Activated CD4-positive, alpha-beta T cell treated with anti-CD3 and anti-CD28 coated beads, Interleukin-2, Interleukin-4, amounts not matched to agents 100 ng/mL and 50 ng/mL, durations not matched to agents 16 hours and 8 hours (primary cell): Measurements from ENCODE around the gene CLASP1.
"Not testable (repeated sequence)": the region's sequence is repeated elsewhere in the genome, so short reads cannot be mapped to it uniquely, and the experiment has no call there.

Source experiments
- DNase-seq: peaks from one replicate; pipeline ENCODE4 v3.0.0-alpha.2; 2020; ENCODE audit warnings: low spot score

The CLASP1 gene

DNA sequence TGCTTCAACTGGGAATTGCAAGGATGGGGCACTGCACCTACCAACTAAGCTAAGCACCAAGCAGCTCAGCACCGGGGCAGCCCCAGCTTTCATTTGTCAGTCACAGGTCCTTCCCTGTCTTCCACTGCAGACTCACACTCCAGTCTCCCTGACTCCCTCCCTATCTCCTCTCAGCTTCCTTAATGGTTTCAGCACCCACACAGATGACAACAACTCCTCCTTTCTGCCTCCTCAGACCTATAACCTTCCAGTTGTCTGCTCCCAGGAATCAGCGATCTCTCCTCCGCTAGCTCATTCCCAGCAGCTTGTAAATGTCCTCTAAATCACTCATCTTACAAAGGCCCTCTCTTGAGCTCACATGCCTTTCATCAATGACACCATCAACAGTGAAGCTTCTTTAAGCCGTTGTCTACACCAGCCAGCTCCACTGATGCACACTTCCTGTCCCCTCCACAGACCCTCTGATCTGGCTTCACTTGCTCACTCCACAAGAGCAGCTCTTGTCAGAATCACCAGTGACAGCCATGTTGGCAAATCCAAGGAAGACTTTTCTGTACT is 32.1 kb downstream of the CLASP1 start:
- no peak for DNase-seq

DNA sequence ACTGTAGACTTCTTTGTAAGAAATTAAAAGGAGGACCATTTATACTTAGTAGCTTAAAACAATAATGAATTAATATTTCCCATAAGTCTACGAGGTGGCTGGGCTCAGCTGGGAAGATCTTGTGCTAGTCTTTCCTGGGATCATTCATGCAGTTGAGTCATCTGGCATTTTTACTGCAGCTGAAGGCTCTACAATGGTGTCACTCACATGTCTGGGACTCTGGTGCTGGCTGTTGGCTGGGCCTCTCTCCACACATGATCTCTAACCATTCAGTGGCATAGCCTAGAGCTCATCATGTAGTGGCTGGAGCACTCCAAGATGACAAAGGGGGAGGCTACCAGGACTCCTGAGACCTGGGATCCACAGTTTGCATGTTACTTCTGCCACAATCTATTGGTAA is 35.5 kb downstream of the CLASP1 start:
- DNase-seq, result no peak

DNA sequence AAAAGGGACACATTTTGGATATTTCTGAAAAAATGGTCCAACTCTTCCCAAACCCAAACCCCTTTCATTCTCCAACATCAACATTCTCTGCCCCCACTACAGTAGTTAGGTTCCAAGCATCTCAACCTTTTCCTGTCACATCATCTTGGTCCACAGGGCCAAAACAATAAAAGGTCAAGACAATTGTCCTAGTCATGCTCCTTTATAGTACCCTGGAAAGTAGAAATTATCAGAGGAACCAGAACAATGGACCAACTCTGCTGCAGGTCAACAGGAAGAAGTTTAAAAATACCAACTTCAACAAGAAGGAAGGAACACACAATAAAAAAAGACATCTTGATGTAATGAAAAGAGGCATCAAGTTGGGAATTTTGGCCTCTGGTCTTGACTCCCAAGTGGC is 36.1 kb downstream of the CLASP1 start:
- no peak for DNase-seq

- DNase-seq, result no peak
Observed at GRCh38 chr2:121611730-121612705, 37.2 kb downstream of the CLASP1 start.

DNA sequence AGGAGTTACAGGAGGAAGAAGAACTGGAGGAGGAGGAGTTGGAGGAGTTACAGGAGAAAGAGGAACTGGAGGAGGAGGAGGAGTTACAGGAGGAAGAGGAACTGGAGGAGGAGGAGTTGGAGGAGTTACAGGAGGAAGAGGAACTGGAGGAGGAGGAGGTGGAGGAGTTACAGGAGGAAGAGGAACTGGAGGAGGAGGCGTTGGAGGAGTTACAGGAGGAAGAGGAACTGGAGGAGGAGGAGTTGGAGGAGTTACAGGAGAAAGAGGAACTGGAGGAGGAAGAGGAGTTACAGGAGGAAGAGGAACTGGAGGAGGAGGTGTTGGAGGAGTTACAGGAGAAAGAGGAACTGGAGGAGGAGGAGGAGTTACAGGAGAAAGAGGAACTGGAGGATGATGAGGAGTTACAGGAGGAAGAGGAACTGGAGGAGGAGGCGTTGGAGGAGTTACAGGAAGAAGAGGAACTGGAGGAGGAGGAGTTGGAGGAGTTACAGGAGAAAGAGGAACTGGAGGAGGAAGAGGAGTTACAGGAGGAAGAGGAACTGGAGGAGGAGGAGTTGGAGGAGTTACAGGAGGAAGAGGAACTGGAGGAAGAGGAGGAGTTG is 38.1 kb downstream of the CLASP1 start:
- not testable (repeated sequence) for DNase-seq

DNA sequence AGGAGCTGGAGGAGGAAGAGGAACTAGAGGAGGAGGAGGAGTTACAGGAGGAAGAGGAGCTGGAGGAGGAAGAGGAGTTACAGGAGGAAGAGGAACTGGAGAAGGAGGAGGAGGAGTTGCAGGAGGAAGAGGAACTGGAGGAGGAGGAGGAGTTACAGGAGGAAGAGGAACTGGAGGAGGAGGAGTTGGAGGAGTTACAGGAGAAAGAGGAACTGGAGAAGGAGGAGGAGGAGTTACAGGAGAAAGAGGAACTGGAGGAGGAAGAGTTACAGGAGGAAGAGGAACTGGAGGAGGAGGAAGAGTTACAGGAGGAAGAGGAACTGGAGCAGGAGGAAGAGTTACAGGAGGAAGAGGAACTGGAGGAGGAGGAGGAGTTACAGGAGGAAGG is 38.8 kb downstream of the CLASP1 start:
- DNase-seq, result not testable (repeated sequence)

- no peak for DNase-seq
Observed at GRCh38 chr2:121608967-121609366, 40.3 kb downstream of the CLASP1 start.

DNA sequence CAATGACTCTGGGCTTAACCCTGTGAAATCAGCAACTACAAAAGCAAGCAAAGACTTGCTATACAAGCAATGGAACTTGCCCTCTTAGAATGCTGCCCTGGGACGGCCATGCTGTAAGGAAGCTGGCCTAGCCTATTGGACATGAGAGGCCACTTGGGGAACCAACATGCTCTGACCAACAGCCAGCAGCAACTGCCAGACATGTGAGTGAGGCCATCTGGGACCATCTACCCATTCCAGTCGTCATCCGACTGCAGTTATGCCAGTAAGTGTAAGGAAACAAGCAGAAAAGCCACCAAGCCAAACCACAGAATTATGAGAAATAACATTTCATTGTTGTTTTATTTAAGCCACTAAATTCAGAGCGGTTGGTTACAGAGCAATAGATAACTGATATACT is 40.9 kb downstream of the CLASP1 start:
- no peak for DNase-seq

DNA sequence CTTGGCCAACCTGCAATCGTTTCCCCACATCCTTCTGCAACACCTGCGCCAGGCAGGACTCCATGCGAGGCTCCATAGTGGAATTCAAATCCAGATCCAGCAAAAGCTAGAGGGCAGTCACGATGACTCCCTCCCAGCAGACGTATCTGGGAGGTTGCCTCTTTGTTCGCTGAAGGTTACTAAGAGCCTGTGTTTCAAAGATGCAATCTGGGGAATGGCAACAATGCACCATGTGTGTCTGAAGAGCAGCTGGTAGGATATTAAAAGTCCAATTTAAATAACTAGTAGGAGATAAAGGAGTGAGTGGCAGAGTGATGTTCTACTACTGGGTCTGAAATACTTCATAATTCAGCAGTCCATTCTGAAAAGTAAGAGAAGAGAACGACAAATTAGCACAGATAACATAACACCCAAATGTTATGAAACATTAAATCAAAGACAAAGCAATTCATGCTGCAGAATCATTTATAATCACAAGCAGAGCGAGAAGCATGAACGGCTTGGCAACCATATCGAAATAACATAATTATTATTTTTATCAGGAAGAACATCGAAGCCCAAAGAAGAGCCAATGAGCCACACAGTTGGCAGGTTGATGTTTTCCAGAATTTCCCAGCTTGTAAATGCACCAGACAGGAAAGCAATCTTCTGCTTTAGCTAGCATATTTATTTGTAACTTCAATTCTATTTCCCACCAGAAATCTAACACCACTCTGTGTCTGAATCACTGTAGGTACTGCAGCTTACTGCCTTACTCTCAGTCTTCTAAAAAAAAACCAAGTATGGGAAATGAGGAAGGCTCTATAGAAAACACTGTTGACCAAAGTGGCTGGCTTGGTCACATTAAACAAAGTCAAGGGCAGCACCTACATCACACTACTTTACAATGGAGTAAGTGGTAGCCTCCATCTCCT is 43.2 kb downstream of the CLASP1 start:
- no peak for DNase-seq

DNA sequence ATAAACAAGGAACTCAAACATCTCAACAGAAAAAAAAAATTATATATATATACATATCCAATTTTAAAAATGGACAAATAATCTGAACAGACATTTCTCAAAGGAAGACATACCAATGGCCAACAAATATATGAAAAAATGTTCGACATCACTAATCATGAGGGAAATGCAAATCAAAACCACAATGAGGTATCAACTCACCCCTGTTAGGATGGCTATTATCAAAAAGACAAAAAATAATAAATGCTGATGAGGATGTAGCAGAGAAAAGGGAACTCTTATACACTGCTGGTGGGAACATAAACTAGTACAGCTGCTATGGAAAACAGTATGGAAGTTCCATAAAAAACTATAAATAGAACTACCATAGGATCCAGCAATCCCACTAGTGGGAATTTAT is 46.1 kb downstream of the CLASP1 start:
- DNase-seq, result no peak

DNA sequence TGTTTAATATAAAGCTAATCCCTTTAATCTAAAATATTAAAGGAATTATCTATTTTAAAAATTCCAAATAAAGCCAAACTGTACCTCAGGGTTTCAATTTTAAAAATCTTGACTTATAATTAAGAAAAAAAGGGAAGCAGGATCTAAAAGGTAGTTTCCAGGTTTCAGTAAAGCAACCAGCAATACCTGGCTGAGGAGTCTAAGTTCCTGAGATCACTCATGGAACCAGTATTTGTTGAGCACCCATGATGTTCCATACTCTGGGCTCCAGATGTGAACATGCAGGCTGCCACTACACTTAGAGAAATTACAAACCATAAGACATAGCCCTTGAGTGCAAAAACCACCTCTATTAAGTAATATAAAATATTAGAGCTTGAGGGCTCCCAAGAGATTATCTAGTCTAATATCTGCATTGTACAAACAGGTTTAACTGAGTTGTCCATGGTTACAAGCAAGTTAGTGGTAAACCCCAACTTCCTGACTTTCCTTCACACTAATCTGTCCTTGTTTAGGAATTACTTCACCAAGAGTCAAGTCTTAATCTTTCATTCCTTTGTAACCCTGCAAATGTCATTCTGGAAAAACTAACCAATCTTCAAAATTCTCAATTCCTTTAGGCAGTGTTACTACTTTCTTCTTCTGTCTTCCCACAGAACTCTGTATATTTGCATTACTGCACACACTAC is 49.2 kb downstream of the CLASP1 start:
- DNase-seq, result no peak

DNA sequence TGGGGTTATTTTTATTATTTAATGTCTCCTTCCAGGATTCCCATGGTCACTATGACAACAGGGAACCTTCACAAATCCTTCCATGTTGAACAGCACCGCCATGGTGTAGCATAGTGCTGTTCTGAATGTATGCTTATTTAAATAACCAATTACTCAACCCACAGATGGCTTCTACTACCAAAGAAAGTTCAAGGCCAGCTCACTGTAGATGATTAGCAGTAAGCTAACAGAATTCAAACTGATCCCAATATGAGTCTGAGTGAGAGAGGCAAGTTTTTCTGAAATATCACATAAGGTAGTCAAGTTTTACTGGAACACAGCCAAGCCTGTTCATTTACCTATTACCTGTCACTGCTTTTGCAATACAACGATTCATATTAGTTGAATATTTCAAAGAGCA is 51.2 kb downstream of the CLASP1 start:
- no peak for DNase-seq

DNA sequence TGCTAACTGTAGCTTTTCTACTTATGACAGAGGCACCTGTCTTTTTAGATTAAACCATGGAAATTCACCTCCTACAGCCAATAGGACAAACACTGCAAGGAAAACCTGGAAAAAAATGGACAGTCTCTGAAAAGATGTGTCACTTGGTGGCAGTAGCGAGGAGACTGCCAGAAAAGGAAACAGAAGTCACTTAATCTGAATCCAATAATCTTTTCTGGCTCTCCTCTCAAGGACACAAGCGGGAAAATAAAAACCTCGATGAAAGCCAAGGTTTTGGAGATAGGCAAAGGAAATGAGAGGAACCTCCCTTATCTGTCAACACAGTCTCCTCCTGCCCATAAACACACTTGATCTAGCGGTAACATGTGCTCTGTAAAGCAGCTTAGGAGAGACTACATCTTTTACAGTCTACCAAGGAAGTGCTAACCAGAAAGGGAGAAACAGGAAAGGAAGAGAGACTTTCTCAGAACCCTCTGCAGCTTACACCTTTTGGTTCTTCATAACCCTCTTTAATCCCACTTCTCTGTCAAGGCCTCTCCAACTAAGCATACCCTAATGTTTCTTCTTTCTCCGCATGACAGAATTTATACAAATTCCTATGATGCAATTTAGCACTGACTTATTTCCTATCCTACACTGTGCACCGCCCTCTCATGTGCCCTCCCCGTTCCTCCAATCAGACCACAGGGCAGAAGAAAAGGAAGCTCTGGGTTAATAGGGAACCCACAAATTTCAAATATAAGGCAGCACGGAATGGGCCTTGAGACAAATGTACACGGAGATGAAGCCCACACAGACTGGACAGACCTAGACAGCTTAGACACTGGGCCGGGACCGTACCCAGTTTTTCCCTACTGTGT is 52.8 kb downstream of the CLASP1 start:
- DNase-seq, result peak; percentile 33

GRCh38 chr2:121595012-121595891 is 54.0 kb downstream of the CLASP1 start:
- DNase-seq, result no peak

DNA sequence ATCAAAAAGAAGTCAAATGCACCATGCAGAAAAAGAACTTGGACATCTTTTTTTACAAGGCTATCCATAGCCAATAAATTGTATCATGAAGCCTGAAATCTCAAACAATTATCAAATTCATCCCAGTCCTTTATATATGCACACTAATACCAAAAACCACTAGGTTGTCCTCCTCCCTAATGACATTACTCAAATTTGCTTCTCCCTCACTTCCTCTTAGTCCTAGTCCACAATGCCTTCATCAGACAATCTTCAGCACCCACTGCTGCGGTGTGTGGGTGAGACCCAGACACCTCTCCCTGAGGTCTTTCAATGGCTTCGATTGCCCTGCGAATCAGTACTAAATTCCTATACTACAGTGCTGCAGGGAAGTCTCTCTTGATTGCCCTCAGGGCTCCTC is 58.1 kb downstream of the CLASP1 start:
- DNase-seq, result no peak

DNA sequence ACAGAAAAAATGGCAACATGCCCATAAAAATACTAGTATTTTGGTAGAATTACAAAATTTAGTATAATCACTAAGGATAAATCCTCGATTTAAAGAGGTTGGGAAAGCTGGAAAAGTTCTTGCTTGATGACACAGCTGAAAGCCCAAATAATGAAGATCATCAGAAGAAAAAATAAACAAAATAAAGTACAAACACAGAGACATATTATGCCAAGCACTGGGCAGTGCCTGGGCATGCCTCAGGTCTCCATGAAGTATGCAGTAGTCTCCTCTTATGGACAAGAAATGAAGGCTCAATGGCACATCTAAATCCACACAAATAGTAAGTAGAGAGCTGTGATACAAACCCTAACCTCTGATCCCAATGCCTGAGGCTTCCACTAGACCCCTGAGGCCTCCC is 60.9 kb downstream of the CLASP1 start:
- DNase-seq, result no peak

GRCh38 chr2:121587131-121587530 is 62.1 kb downstream of the CLASP1 start:
- DNase-seq, result no peak

- DNase-seq, result no peak
Observed at GRCh38 chr2:121584741-121585140, 64.5 kb downstream of the CLASP1 start.

DNA sequence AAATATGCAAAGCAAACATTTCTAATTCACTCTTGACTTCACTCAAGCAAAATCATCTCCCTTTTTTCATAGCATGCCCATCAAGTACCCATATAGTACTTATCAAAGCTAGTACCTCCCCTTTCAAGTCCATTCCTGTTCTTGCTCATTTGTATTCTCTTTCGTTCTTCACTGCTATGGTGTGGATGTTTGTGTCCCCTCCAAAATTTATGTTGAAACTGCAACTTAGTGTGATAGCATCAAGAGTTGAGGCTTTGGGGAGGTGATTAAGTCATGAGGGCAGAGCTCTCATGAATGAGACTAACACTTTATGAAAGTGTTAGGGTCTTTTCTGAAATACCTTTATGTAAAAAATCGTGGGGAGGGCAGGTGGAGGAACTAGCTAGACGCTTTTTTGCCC is 65.7 kb downstream of the CLASP1 start:
- peak; percentile 22 for DNase-seq

DNA sequence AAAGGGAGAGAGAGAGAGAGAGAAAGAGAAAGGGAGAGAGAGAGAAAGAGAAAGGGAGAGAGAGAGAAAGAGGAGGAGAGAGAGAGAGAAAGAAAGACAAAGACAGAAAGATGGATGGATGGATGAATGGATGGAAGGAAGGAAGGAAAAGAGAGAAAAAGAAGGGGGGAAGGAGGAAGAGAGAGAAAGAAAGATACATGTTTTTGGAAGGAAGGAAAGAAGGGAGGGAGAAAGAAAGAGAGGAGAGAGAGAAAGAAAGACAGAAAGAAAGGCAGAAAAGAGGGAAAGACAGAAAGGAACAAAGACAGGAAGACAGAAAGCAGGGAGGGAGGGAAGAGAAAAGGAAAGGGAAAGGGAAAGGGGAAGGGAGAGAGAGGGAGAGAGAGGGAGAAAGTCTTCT is 67.0 kb downstream of the CLASP1 start:
- no peak for DNase-seq
